Neural progenitor cell (in vitro differentiated cells): Measurements from ENCODE around the gene MYOF.

Experiments
- CTCF ChIP-seq: fragments of 200-600 bp; sonication (generic); IDR thresholded peaks from 2 replicates; pipeline ENCODE4 v1.5.1; 2017; ENCODE audit warnings: antibody characterized with exemption, mild to moderate bottlenecking
- EZH2 ChIP-seq: fragments of 200-600 bp; sonication (generic); IDR thresholded peaks from 2 replicates; pipeline ENCODE4 v1.6.1; 2017; ENCODE audit warnings: antibody characterized with exemption, mild to moderate bottlenecking, moderate library complexity
- EZH2phosphoT487 ChIP-seq: fragments of 200-600 bp; sonication (generic); IDR thresholded peaks from 2 replicates; pipeline ENCODE4 v1.6.1; 2017; ENCODE audit warnings: antibody characterized with exemption

- no peak for TF ChIP-seq CTCF
- no peak for TF ChIP-seq EZH2
- TF ChIP-seq EZH2phosphoT487, result no peak
Measured at GRCh38 chr10:93277360-93277759, 204.8 kb downstream of the MYOF start.
